IMR-90 (cell line): ENCODE measurements around the gene ADAMTS14.

Experiments used
- CEBPB ChIP-seq: IDR thresholded peaks from 2 replicates; pipeline ENCODE4 v1.6.1; 2012; ENCODE audit warnings: low read depth, low read length, improper control_type of control experiment
- CTCF ChIP-seq: conservative IDR thresholded peaks from 2 replicates; pipeline ENCODE4 v1.5.1; 2012; ENCODE audit warnings: mild to moderate bottlenecking, low read depth, low read length, improper control_type of control experiment
- MXI1 ChIP-seq: IDR thresholded peaks from 2 replicates; pipeline ENCODE4 v1.6.1; 2012; ENCODE audit warnings: low read depth, mild to moderate bottlenecking, low read length, moderate library complexity, borderline replicate concordance
- POLR2A ChIP-seq: IDR thresholded peaks from 2 replicates; pipeline ENCODE4 v1.6.1; 2012; ENCODE audit warnings: mild to moderate bottlenecking, low read depth, low read length
- RAD21 ChIP-seq: IDR thresholded peaks from 2 replicates; pipeline ENCODE4 v1.6.1; 2012; ENCODE audit warnings: low read length, improper control_type of control experiment
- RCOR1 ChIP-seq: IDR thresholded peaks from 2 replicates; pipeline ENCODE4 v1.6.1; 2012; ENCODE audit warnings: mild to moderate bottlenecking, low read length, improper control_type of control experiment; ENCODE audit not compliant: insufficient replicate concordance
- RFX5 ChIP-seq: IDR thresholded peaks from 2 replicates; pipeline ENCODE4 v1.8.0; 2012; ENCODE audit warnings: low read depth, mild to moderate bottlenecking, low read length, moderate library complexity
- SMC3 ChIP-seq: fragments of 150-350 bp; IDR thresholded peaks from 2 replicates; pipeline ENCODE4 v1.6.1; 2016; ENCODE audit warnings: low read depth, mild to moderate bottlenecking, antibody characterized with exemption, low read length, moderate library complexity
- TF ChIP-seq, protein P1 (sequence below): fragments of 150-350 bp; IDR thresholded peaks from 2 replicates; pipeline ENCODE4 v1.6.1; 2017; ENCODE audit warnings: mild to moderate bottlenecking, antibody characterized with exemption, low read length, low read depth
- TF ChIP-seq, protein P2 (sequence below): fragments of 150-350 bp; IDR thresholded peaks from 2 replicates; pipeline ENCODE4 v1.6.1; 2016; ENCODE audit warnings: low read depth, mild to moderate bottlenecking, low read length, moderate library complexity, borderline replicate concordance

- TF ChIP-seq CTCF (no peak), MXI1 (no peak), POLR2A (no peak), RAD21 (no peak), CEBPB (no peak), SMC3 (no peak), RFX5 (no peak), RCOR1 (no peak)
- TF ChIP-seq, protein P1, sequence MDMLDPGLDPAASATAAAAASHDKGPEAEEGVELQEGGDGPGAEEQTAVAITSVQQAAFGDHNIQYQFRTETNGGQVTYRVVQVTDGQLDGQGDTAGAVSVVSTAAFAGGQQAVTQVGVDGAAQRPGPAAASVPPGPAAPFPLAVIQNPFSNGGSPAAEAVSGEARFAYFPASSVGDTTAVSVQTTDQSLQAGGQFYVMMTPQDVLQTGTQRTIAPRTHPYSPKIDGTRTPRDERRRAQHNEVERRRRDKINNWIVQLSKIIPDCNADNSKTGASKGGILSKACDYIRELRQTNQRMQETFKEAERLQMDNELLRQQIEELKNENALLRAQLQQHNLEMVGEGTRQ: no peak
- TF ChIP-seq, protein P2, sequence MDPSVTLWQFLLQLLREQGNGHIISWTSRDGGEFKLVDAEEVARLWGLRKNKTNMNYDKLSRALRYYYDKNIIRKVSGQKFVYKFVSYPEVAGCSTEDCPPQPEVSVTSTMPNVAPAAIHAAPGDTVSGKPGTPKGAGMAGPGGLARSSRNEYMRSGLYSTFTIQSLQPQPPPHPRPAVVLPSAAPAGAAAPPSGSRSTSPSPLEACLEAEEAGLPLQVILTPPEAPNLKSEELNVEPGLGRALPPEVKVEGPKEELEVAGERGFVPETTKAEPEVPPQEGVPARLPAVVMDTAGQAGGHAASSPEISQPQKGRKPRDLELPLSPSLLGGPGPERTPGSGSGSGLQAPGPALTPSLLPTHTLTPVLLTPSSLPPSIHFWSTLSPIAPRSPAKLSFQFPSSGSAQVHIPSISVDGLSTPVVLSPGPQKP: no peak
Observed at GRCh38 chr10:70651661-70652060, 20.6 kb upstream of the ADAMTS14 start.
